DMS153 treated with DMSO at 0.1 percent for 48 hours (cell line): ENCODE measurements around the gene USP20.
"Not testable (repeated sequence)": the region's sequence is repeated elsewhere in the genome, so short reads cannot be mapped to it uniquely, and the experiment has no call there.

ENCODE experiments used
- DNase-seq: peaks from one replicate; lab custom pipeline; 2025; ENCODE audit not compliant: unreplicated experiment; lab: John Stamatoyannopoulos, UW

Gene USP20

DNA sequence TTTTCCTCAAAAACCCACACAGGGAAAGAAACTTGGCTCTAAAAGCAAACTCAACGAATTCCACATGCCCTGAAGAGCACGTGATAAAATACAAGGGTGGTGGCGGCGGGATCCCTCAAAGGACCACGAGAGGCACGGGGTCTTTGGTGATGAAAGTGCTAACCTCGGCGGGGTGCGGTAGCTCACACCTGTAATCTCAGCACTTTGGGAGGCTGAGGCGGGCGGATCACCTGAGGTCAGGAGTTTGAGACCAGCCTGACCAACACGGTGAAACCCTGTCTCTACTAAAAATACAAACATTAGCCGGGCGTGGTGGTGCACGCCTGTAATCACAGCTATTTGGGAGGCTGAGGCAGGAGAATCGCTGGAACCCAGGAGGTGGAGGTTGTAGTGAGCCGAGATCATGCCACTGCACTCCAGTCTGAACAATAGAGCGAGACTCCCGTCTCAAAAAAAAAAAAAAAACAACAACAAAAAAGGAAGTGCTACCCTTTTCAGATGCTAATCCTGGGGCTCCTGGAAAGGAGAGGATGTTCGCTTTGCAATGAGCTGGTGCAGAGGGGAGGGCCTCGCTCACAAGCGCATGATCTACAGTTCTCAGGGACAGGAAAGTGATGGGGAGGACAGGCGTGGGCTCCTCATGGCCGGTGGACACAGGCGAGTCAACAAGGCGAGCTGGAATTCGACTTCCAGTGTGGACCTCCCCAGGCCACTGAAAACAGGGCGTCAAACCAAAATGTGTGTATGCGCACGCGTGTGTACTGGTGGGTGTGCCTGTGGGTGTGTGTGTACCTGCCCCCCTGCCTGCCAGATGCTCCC is 54.1 kb downstream of the USP20 start:
- DNase-seq = no peak

DNA sequence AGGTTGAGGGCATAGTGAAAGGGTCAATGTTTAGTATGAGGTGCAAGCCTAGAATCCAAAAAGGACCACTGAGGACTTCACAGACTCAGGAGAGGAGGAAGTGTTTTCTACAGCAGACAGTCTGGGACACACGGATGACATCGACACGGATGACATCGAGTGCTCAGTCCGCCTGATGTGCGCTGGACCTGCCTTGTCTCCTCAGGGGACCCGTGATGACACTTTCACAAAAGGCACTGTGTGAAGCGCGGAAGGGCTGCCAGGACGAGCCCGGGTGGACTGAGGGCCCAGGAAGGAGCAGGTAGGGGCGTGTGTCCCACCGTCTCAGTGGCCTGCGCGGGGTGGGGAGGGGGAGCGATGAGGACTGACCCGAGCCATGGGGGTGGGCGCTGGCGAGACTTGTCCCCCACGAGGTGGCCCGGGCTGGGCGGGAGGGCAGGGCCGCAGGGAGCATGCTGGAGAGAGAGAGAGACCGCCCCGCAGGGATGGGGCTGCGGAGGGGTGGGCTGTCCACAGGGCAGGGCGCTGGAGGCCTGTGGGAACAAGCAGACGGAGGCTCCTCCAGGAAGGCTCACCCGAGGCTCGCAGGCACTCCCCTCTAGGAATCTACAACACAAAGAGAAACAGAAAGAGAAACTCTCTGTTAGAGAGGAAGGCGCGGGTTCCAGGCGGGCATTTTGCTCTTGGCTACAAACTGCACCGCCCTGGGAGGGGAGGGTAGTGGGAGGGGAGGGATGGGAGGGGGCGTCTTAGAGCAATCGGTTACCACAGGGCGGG is 54.9 kb downstream of the USP20 start:
- DNase-seq = no peak

DNA sequence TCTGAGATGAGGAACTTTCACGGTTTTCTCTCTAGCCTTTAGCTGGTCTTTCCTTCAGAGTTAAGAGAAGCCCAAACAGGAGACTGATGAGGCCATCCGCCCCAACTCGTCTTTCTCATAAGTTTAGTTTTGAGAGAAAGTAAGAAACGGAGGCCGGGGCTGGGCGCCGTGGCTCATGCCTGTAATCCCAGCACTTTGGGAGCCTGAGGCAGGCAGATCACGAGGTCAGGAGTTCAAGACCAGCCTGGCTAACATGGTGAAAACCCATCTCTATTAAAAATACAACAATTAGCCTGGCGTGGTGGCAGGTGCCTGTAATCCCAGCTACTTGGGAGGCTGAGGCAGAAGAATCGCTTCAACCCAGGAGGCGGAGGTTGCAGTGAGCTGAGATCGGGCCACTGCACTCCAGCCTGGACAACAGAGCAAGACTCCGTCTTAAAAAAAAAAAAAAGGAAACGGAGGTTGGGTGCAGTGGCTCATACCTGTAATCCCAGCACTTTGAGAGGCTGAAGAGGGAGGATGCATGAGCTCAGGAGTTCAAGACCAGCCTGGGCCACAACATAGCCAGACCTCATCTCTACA is 55.6 kb downstream of the USP20 start:
- DNase-seq = not testable (repeated sequence)

DNA sequence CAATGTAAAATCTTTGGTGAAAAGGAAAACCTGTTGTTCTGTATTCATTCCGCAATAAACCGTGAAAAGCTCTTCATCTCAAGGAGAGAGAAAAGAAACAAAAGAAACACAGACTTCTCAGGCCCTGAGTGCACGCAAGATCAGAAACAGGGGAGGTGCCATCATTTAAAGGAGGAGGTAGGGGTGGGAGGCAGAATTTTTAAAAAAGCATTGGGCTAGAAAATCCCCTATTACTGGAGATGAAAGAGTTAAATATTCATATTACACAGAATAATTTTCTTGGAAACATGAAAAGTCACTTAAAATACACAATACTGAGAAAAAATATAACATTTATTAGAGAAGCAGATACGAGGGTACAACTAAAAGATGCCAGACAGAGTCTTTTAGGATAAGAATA is 56.3 kb downstream of the USP20 start:
- DNase-seq = no peak

DNA sequence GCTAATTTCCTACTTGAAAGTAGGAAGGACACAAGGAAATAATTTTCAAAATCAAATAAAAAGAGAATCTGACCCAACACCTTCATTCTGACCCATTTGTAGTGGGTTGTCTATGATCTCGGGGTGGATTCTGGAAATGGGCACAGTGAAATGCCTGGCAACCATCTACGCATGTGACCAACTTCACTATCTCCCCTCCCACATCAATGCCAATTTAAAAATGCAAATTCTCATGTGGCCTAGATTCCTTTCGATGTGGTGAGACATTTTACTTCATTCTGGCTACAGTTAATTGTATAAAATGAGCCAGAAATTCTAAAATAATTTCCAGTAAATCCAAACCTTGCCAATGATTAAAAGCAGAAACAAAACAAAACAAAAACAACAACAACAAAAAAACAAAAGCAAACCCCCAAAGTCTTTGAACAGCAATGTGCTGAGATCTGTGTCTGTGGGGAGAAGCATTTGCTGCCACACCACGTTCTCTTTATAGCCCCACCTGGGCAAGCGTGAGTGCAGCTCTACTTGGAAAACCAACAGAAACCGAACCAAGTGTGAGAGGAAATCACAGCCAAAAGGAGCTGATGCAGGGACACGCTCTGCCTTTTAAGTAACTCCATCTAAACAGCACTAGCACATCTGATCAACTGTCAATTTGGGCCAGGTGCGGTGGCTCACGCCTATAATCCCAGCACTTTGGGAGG is 59.0 kb downstream of the USP20 start:
- DNase-seq = no peak

DNA sequence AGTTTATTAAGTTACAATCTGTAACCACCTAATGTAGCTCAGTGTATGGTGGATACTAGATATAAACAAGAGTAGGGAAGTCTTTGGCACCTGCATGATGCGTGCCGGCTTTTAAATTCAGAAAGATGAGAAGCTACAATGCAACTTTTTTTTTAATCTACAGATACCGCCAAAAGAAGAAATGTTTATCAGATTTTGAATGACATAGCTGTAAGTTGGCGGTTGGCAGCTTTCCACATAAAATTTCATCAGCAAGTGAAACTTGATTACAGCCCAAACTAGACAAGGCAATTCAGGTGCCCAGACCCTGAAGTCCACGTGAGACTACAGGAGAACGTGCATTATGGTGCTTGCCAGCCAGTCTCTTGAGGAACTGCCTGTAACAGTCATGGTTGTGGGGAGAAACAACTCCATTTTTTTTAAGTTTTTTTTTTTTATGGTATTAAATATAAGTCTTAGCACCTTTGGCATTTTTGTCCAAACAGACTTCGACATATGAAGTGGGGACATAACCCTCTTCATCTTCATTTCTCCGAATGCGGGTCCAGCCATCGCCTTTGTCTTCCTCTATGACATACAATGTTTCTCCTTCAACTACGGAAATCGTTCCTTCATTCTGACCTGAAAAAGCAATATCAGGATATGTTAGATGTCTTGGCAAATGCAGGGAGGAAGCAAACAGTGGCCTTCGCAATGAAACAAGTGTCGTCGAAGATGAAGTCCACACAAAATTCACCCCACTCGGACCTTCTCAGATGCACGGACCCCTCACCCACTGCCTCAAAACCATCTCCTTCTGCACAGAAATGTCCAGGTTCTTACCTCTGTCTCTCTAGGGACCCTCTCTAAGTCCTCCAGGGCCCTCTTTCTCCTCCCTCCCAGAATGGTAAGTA is 60.4 kb downstream of the USP20 start:
- no peak for DNase-seq

DNA sequence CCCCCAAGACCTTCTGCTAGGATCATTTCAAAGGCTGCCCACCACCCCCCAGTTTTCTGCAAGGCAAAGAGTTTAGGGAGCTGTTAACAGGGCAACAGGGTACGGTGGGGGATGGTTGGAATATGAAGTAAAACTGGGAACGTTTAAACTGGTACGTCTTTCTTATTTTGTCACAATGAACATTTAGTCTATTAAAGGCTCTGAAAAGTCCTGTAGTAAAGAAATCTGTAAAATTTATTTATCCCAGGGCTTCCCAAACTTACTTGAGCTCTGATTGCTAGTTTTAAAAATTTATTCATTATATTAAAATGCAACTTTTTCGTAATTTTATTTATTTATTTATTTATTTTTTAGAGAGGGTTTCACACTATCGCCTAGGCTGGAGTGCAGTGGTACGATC is 62.0 kb downstream of the USP20 start:
- no peak for DNase-seq

DNA sequence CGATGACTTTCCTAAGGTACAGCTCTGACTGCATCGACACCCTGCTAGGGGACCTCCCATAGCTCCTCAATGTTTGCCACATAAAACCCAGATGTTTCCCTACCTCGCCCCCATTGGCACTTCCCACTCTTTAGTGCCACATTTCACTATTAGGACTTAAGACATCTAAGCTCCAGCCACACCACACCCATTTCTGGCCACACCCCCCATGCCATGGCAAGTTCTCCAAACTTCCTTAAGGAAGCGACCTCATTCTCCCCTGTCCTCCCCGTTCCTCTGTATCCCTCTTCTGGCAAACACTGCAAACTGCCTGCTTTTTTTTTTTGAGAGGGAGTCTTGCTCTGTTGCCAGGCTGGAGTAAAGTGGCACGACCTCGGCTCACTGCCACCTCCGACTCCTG is 62.9 kb downstream of the USP20 start:
- no peak for DNase-seq

DNA sequence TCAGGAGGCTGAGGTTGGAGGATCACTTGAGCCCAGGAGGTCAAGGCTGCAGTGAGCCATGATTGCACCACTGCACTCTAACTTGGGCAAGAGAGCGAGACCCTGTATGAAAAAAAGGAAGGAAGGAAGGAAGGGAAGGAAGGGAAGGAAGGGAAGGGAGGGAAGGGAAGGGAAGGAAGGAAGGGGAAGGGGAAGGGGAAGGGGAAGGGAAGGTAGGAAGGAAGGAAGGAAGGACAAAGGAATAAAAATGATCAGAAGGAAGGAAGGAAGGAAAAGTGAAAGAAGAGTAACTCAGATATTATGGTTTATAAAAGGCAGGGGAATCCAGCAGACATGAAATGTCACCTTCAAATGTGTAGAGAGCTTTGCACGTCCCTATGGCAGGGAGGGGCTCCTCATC is 64.4 kb downstream of the USP20 start:
- DNase-seq = no peak

DNA sequence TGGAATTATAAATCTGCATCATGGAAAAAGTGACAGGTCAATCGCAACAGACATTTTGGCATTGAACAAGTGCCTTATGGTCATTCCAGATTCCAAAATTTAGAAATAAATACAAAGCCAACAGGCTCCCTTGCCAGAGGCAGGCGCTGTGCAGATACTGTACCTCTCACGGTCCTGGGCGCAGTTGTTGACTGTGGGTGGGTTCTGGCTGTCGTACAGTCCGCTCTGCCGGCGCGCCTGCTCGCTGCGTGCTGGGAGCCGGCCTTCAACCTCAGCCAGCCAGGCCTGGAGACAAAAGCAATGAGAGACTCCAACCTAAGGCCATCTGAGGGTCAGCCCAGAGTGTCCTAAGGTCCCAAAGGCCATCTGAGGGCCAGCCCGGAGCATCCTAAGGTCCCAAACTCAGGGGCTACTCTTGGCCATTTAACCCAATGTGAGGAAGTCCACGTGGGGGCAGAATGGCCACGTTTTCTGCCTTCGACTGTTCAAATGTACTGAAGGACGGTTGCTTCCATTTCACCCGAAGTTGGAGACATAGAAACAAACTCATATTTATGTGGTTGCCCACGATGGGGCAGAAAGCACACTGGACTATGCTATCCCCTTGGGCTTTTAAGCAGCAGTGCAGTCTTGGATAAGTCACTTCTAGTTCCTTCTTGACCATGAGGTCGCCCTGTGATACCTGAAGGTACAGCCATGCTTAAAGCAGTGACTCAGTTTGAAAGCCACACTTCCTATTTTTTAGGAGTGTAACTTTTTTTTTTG is 65.2 kb downstream of the USP20 start:
- DNase-seq = no peak

DNA sequence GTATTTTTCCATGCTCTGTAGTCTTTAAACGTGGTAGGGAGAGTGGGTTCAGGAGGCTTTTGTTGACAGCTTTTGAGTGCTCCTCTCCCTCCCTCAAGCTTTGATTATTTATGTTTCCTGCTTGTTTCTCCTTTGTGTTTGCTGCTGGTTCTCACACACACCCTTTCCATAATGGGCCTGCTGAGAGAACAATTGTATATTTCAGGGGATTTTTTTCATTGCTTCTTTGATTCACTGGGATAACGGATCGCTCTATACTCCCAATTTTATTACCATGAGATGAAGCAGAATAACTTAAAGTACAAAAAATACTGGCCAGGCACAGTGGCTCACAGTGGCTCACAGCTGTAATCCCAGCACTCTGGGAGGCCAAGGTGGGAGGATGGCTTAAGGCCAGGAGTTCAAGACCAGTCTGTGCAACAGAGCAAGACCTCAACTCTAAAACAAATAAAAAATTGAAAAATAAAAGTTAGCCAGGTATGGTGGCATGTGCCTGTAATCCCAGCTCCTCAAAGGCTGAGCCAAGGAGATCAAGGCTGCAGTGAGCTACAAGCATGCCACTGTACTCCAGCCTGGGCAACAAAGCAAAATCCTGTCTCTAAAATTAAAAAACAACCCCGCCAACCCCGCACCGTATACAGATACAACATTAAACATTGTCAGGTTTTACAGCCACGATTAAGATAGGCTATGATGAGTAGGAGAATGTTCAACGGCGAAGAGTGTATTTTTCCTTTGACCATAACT is 66.9 kb downstream of the USP20 start:
- DNase-seq = no peak

DNA sequence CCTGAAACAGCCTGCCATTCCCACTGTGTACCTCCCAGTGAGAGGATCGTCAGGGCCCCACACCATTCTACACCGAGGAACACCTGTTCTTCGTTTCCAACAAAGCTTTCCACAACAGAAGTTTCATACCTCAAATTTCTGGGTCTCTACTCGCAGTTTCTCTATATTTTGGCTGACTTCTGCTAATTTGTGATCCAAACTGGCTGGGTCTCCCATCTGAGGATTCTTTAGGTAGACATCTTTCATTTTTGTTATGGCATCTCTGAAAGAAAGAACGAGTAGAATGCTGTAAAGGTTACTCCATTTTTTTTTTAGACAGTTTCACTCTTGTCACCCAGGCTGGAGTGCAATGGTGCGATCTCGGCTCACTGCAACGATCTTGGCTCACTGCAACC is 67.5 kb downstream of the USP20 start:
- DNase-seq = no peak

DNA sequence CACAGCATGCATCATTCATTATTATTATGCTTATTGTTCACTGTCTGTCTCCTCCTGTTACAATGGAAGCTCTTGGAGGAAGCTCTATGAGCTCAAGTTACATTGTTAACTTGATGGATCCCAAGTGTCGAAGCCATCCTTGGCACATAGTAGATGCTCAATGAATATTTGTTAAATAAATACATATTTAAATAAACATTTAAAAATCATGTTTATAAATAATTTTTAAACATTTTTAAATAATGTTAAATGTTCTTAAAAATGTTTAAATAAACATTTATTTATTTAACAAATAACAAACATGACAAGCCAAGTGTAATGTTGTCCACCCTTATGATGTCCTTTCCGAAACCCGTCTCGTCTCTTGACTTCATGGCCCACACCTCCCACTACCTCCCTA is 69.5 kb downstream of the USP20 start:
- no peak for DNase-seq

DNA sequence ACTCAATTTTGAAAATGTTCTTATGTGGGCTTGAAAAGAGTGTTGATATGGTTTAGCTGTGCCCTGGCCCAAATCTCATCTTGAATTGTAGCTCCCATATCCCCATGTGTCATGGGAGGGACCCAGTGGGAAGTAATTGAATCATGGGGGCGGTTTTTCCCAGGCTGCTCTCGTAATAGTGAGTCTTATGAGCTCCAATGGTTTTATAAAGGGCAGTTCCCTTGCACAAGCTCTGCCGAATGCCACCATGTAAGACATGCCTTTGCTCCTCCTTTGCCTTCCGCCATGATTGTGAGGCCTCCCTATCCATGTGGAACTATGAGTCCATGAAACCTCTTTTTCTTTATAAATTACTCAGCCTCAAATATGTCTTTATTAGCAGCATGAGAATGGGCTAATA is 71.0 kb downstream of the USP20 start:
- no peak for DNase-seq

DNA sequence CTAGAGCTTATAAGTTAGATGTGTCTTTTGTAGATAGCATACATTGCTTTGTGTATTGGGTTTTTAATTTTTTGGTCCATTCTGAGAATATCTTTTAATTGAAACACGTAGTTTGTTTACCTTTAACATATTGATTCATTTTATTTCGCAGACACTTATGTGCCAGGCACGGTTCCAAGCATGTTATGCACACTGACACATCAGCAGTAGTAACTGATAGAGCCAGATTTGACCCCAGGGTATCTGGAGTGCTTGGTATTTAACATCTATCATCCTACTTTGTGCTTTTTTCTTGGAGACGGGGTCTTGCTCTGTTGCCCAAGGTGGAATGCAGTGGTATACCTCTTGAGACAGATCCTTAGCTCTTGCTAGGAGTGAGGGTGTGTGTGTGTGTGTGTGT is 71.9 kb downstream of the USP20 start:
- no peak for DNase-seq

DNA sequence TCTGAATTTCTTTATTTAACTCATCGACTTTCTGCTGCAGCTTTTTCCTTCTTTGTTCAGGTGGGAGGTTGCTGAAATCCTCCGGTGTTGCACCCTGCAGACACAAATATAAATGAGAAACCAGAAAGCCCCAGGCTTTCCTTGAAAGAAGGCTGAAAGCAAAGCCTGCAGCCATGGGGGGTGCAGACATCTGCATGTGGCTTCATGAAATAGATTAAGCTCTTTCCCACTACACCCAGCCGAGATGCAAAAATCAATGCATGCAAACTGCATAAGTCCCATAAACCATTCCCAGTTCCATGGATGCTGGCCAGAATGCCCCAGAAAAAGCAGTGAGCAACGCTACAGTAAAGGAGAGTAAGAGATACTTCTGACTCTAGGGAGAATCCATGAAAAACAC is 73.6 kb downstream of the USP20 start:
- no peak for DNase-seq

DNA sequence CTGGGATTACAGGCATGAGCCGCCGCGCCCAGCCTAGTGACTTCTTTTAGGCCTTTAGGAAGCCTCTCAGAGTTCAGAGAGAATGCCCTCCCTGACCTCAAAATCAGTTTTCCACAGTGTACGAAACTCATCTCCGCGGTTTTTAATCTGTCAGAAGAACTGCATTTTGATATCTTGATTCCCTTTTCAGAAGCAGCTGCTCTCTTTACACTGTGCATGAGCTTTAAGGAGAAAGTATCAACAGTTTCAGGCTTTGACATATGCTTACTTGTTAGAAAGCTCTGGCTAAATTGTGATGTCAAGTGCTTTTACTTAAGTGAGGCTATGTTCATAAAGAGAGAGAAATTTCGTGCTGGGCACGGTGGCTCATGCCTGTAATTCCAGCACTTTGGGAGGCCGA is 74.6 kb downstream of the USP20 start:
- DNase-seq = no peak

DNA sequence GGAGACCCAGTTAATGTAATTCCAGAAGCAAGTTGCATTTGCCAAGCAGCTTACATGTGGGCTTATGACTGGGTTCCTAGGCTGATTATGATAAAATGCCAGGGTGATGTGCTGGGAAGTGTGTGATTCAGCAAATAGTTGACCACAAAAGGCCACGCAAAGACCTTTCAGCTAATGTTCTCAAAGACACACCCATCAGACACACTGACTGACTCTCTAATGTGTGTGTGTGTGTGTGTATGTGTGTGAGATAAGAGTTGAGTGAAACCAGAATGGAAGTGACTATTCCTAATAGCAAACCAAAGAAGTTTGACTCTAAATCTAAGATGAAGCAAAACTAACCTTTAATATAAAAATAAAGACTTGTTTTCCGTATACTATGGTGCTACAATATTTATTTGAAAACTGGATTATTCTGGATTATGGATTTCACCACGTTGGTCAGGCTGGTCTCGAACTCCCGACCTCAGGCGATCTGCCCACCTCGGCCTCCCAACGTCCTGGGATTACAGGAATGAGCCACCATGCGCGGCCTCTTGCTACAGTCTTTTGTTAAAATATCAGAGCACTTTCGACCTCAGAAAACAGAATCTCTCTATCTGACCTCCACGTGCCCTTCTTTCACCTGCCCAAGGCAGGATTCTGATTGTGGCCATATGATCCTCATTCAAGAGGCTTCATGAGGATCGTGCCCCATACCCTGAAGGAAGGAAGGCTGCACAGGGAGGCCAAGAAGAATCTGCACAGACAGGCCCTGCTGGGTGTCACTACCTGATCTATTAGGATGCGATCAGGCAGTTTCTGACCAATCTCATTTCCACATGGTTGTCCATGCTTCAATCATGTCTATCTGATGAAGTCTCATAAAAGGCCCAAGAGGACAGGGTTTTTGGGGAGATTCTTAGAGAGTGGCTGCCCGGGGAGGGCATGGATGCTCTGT is 75.6 kb downstream of the USP20 start:
- no peak for DNase-seq
